Measurements from ENCODE around the gene TOX2.
"Not testable (repeated sequence)": the region's sequence is repeated elsewhere in the genome, so short reads cannot be mapped to it uniquely, and the experiment has no call there.

Gene TOX2

GRCh38 chr20:44031781-44032582 lies 117.3 kb downstream of the TOX2 start:
- no peak for DNase-seq (ENCODE audit: low read depth in 2 of 2)

GRCh38 chr20:44032583-44033331 lies 118.1 kb downstream of the TOX2 start:
- DNase-seq (ENCODE audit: low read depth in 2 of 2): no peak

GRCh38 chr20:44033344-44033743 lies 118.7 kb downstream of the TOX2 start:
- DNase-seq (ENCODE audit: low read depth in 2 of 2): no peak

GRCh38 chr20:44033873-44034272 lies 119.2 kb downstream of the TOX2 start:
- no peak for DNase-seq (ENCODE audit: low read depth in 2 of 2)

- no peak for DNase-seq (ENCODE audit: low read depth in 2 of 2)
These were observed 119.8 kb downstream of the TOX2 start for GRCh38 chr20:44034451-44034850.

- no peak for DNase-seq (ENCODE audit: low read depth in 2 of 2)
These were observed 120.4 kb downstream of the TOX2 start for GRCh38 chr20:44034965-44035635.

- DNase-seq (ENCODE audit: low read depth in 2 of 2): no peak
These were observed 121.3 kb downstream of the TOX2 start for GRCh38 chr20:44035924-44036323.

GRCh38 chr20:44036441-44036840 lies 121.8 kb downstream of the TOX2 start:
- no peak for DNase-seq (ENCODE audit: low read depth in 2 of 2)

- DNase-seq (ENCODE audit: low read depth in 2 of 2): no peak
These were observed 124.0 kb downstream of the TOX2 start for GRCh38 chr20:44038681-44039123.

GRCh38 chr20:44039147-44039546 lies 124.5 kb downstream of the TOX2 start:
- DNase-seq (ENCODE audit: low read depth in 2 of 2): no peak

GRCh38 chr20:44039741-44040140 lies 125.1 kb downstream of the TOX2 start:
- no peak for DNase-seq (ENCODE audit: low read depth in 2 of 2)

GRCh38 chr20:44040202-44040915 lies 125.7 kb downstream of the TOX2 start:
- DNase-seq (ENCODE audit: low read depth in 2 of 2): no peak

- no peak for DNase-seq (ENCODE audit: low read depth in 2 of 2)
These were observed 126.3 kb downstream of the TOX2 start for GRCh38 chr20:44041001-44041400.

- DNase-seq (ENCODE audit: low read depth in 2 of 2): not testable (repeated sequence)
These were observed 130.1 kb downstream of the TOX2 start for GRCh38 chr20:44044712-44045111.

- no peak for DNase-seq (ENCODE audit: low read depth in 2 of 2)
These were observed 135.7 kb downstream of the TOX2 start for GRCh38 chr20:44050327-44050726.

GRCh38 chr20:44050925-44051660 lies 136.4 kb downstream of the TOX2 start:
- no peak for DNase-seq (ENCODE audit: low read depth in 2 of 2)

- DNase-seq (ENCODE audit: low read depth in 2 of 2): no peak
These were observed 137.0 kb downstream of the TOX2 start for GRCh38 chr20:44051661-44052000.

- no peak for DNase-seq (ENCODE audit: low read depth in 2 of 2)
These were observed 137.5 kb downstream of the TOX2 start for GRCh38 chr20:44052166-44052565.

- DNase-seq (ENCODE audit: low read depth in 2 of 2): no peak
These were observed 138.4 kb downstream of the TOX2 start for GRCh38 chr20:44053046-44053445.

GRCh38 chr20:44054118-44054517 lies 139.5 kb downstream of the TOX2 start:
- DNase-seq (ENCODE audit: low read depth in 2 of 2): no peak

GRCh38 chr20:44054849-44055248 lies 140.2 kb downstream of the TOX2 start:
- DNase-seq (ENCODE audit: low read depth in 2 of 2): no peak
